Uterus (tissue), 4 donors: ENCODE measurements around the gene UBAP2L. TPM values are rescaled to one million over a fixed set of nuclear protein-coding genes. Genes with fewer than 3 reads are reported as not detected.

Experiments
- DNase-seq, 2 donors: peaks; one replicate each; pipeline ENCODE4 v3.0.0-alpha.2; 2019 to 2020
- H3K27ac ChIP-seq, 2 donors: fragments of 200-600 bp; sonication (generic); 1 replicate in 1 of 2; 2 replicates in 1 of 2; pipeline ENCODE4 v1.5.1; 2016 to 2018
- H3K27me3 ChIP-seq, 2 donors: fragments of 200-600 bp; sonication (generic); one replicate each; pipeline ENCODE4 v1.5.1; 2018 to 2019; ENCODE audit warnings: control low read depth in 1 of 2
- H3K36me3 ChIP-seq, 2 donors: fragments of 200-600 bp; sonication (generic); one replicate each; pipeline ENCODE4 v1.5.1; 2019; ENCODE audit warnings: control low read depth in 1 of 2
- H3K4me1 ChIP-seq, 2 donors: fragments of 200-600 bp; sonication (generic); one replicate each; pipeline ENCODE4 v1.5.1; 2018 to 2019; ENCODE audit warnings: control low read depth in 1 of 2
- H3K4me3 ChIP-seq, 2 donors: fragments of 200-600 bp; sonication (generic); 1 replicate in 1 of 2; 2 replicates in 1 of 2; pipeline ENCODE4 v1.5.1; 2018 to 2019; ENCODE audit warnings: mild to moderate bottlenecking in 1 of 2
- H3K9me3 ChIP-seq, 2 donors: fragments of 200-600 bp; sonication (generic); one replicate each; pipeline ENCODE4 v1.5.1; 2019; ENCODE audit warnings: control low read depth in 1 of 2
- CTCF ChIP-seq, 4 experiments: fragments of 200-600 bp in 2 of 4; fragments of 450-650 bp in 2 of 4; sonication (generic) in 2 of 4; IDR thresholded peaks; one replicate each; pipeline ENCODE4 v1.5.1; 2016 to 2019; ENCODE audit warnings: antibody characterized with exemption in 4 of 4, mild to moderate bottlenecking in 2 of 4, moderate library complexity in 1 of 4
- POLR2A ChIP-seq, 2 donors: fragments of 450-650 bp; IDR thresholded peaks; one replicate each; pipeline ENCODE4 v1.6.1; 2016; ENCODE audit warnings: antibody characterized with exemption in 2 of 2, mild to moderate bottlenecking in 1 of 2, moderate library complexity in 1 of 2
- intact Hi-C: fragments of 100-400 bp; cut with DNase I; formaldehyde crosslinking; loops from one replicate; pipeline ENCODE4 v1.15.1; 2023; ENCODE audit warnings: low total_unique reads
- total RNA-seq, 4 donors: library from RNA; depleted of rRNA in 3 of 4; stranded (reverse); fragments of >200 nt in 3 of 4; gene quantifications; one replicate each; pipeline versions ENCODE4 v1.1.0 to v1.2.4, GENCODE V29; 2014 to 2023
- donor health status: DM: yes; HTN: yes; CAD: no.

The UBAP2L gene, protein sequence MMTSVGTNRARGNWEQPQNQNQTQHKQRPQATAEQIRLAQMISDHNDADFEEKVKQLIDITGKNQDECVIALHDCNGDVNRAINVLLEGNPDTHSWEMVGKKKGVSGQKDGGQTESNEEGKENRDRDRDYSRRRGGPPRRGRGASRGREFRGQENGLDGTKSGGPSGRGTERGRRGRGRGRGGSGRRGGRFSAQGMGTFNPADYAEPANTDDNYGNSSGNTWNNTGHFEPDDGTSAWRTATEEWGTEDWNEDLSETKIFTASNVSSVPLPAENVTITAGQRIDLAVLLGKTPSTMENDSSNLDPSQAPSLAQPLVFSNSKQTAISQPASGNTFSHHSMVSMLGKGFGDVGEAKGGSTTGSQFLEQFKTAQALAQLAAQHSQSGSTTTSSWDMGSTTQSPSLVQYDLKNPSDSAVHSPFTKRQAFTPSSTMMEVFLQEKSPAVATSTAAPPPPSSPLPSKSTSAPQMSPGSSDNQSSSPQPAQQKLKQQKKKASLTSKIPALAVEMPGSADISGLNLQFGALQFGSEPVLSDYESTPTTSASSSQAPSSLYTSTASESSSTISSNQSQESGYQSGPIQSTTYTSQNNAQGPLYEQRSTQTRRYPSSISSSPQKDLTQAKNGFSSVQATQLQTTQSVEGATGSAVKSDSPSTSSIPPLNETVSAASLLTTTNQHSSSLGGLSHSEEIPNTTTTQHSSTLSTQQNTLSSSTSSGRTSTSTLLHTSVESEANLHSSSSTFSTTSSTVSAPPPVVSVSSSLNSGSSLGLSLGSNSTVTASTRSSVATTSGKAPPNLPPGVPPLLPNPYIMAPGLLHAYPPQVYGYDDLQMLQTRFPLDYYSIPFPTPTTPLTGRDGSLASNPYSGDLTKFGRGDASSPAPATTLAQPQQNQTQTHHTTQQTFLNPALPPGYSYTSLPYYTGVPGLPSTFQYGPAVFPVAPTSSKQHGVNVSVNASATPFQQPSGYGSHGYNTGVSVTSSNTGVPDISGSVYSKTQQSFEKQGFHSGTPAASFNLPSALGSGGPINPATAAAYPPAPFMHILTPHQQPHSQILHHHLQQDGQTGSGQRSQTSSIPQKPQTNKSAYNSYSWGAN
- total RNA-seq, result 100 to 1,000 TPM in 1 of 4 donors, 10 to 100 TPM in 3; 11.5 to 161 (median 52.0) TPM

GRCh38 chr1:154220071-154220969 is at the start of gene UBAP2L:
Gene UBAP2L (plus strand): TSS chr1:154220955. CDS start chr1:154225124, 4,169 bp downstream.
- peaks cover 8 to 19% of the 10 kb centered on the region in 2 donors for H3K4me1 ChIP-seq
- DNase-seq, result peak; percentile 98 to 99
- peak within 1 kb of the TSS; percentile 99 for H3K27ac ChIP-seq
- peak within 1 kb of the TSS; percentile 84 to 94 for H3K4me3 ChIP-seq
- H3K27me3 ChIP-seq, result no peaks in the 10 kb centered on the region
- TF ChIP-seq CTCF (IDR thresholded peaks at IDR 0.05) (peak in 2 of 4 experiments; percentile 15 to 18), POLR2A (IDR thresholded peaks at IDR 0.05) (peak; percentile 85 to 89)
- H3K36me3 ChIP-seq, result no peaks in the 10 kb centered on the region
- intact Hi-C loops, result loop anchor here (1.0 kb wide), 1 partner anchor 37 kb away; no protein-coding TSS in a partner anchor
- no peaks in the 10 kb centered on the region for H3K9me3 ChIP-seq

DNA sequence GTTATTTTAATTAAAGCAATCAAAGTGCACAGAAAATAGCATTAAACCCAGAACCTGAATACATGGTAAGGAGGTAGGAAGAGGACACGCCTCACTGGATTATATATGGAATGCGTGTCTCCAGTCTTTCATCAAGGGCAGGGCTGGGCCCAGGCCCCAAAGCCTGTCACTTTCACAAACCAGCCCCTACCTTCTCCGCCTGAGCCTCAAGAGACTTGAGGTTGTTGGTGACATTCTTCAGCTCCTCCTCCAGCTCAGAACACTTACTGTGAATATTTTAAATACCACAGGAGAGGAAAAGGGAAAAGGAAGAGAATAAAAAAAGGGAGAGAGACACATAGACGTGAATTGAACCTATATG is 49.6 kb upstream of the UBAP2L start:
- no peak for DNase-seq
- H3K36me3 ChIP-seq, result no peaks in the 10 kb centered on the region
- no peaks in the 10 kb centered on the region for H3K27me3 ChIP-seq
- TF ChIP-seq CTCF (IDR thresholded peaks at IDR 0.05) (no peak), POLR2A (IDR thresholded peaks at IDR 0.05) (no peak)
- no peak overlapping the region for H3K4me3 ChIP-seq
- peaks cover 0 to 3% of the 10 kb centered on the region in 2 donors for H3K4me1 ChIP-seq
- intact Hi-C loops, result no loop called here
- H3K9me3 ChIP-seq, result no peaks in the 10 kb centered on the region
- no peak overlapping the region for H3K27ac ChIP-seq

- intact Hi-C loops, result no loop called here
- DNase-seq, result no peak
- H3K4me1 ChIP-seq, result peaks cover 0 to 3% of the 10 kb centered on the region in 2 donors
- no peak overlapping the region for H3K27ac ChIP-seq
- TF ChIP-seq POLR2A (IDR thresholded peaks at IDR 0.05) (no peak), CTCF (IDR thresholded peaks at IDR 0.05) (no peak)
- no peaks in the 10 kb centered on the region for H3K9me3 ChIP-seq
- H3K36me3 ChIP-seq, result no peaks in the 10 kb centered on the region
- no peaks in the 10 kb centered on the region for H3K27me3 ChIP-seq
- H3K4me3 ChIP-seq, result no peak overlapping the region
Observed at GRCh38 chr1:154171880-154172279, 48.9 kb upstream of the UBAP2L start.

DNA sequence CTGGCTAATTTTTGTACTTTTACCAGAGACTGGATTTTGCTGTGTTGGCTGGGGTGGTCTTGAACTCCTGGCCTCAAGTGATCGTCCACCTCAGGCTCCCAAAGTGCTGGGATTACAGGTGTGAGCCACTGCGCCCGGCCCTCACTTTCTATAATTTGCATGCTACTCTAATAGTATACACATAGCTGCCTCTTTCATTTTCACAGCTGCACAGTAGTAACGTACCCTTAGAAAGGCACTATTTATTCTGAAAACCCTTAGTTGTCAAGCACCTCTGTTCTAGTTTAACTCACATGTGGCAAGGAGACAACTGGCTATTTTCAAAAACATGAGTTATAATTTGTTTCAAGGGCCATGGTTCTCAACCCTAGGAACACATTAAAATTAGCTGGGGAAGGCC is 46.1 kb upstream of the UBAP2L start:
- TF ChIP-seq POLR2A (IDR thresholded peaks at IDR 0.05), result no peak
- TF ChIP-seq CTCF (IDR thresholded peaks at IDR 0.05), result no peak
- Histone ChIP-seq H3K27ac (no peak overlapping the region), H3K27me3 (no peaks in the 10 kb centered on the region), H3K4me1 (peaks cover 12 to 22% of the 10 kb centered on the region in 2 donors), H3K36me3 (no peaks in the 10 kb centered on the region), H3K9me3 (no peaks in the 10 kb centered on the region), H3K4me3 (no peak overlapping the region)
- no peak for DNase-seq
- intact Hi-C loops, result no loop called here
